HG02678 (cell line): ENCODE measurements around the gene PLEKHA6.
"Not testable (repeated sequence)": the region's sequence is repeated elsewhere in the genome, so short reads cannot be mapped to it uniquely, and the experiment has no call there.

Source experiments
- ATAC-seq: cut with Tn5 transposase; IDR thresholded peaks from one replicate; pipeline ENCODE4 v1.9.1; 2021; ENCODE audit warnings: mild to moderate bottlenecking, moderate library complexity; ENCODE audit not compliant: unreplicated experiment

The PLEKHA6 gene

DNA sequence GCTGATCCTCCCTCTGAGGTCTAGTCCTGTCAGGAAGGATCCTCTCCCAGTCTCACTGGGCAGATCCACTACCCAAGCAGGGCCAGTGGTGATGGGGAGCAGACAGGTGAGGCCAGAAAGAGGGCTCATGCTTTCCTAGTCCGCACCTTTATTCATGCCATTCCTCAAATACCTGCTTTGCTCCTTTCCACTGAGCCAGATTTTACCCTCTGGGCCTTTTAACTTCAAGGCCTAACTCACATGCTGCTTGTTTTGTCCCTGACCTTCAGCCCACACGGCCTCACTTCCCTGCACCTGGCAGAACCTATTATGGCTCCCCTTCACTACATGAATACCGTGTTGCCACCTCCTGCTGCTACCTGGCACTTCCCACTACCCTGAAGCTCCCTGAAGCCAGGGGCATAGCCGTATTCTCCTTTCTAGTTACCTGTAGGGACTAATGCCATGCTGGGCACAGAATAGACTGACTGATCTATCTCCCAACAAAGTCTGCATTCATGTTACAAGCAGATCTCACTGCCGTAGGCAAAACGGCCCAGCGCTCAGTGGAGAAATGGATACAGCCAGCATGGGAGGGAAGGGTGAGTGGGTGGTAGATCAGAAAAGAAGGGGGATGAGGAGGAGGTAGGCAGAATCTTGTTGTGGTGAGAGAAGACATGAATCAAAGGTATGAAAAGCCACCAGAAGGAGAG, 109.8 kb downstream of the PLEKHA6 start:
- ATAC-seq, result no peak

- no peak for ATAC-seq
Measured at GRCh38 chr1:204248954-204249353, 110.8 kb downstream of the PLEKHA6 start.

- no peak for ATAC-seq
Measured at GRCh38 chr1:204246876-204247275, 112.9 kb downstream of the PLEKHA6 start.

GRCh38 chr1:204242920-204243319, 116.8 kb downstream of the PLEKHA6 start:
- ATAC-seq, result no peak

DNA sequence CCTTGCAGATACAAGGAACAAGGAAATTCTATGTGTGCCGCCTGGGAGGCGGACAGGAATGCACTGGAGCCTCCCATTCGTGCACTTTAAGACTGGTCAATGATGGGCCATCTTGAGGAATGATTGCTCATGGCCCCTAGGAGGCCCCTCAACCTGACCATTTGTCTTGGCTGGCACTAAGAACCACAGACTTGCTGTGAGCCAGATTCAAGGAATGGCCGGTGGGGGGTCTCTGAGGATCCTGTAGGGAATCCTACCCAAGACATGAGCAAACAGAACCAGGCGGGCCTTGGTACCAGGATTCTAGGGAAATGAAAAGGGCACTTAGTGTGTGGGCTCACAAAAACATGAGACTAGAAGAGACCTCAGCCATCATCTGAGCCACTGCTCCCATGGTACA, 117.8 kb downstream of the PLEKHA6 start:
- no peak for ATAC-seq

- ATAC-seq, result no peak
Measured at GRCh38 chr1:204241050-204241449, 118.7 kb downstream of the PLEKHA6 start.

GRCh38 chr1:204240233-204240632, 119.5 kb downstream of the PLEKHA6 start:
- no peak for ATAC-seq

DNA sequence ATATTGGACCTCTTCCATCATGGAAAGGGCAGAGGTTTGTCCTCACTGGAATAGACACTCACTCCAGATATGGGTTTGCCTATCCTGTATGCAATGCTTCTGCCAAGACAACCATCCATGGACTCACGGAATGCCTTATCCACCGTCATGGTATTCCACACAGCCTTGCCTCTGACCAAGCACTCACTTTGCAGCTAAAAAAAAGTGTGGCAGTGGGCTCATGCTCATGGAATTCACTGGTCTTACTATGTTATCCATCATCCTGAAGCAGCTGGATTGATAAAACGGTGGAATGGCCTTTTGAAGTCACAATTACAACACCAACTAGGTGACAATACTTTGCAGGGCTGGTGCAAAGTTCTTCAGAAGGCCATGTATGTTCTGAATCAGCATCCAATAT, 120.3 kb downstream of the PLEKHA6 start:
- ATAC-seq, result not testable (repeated sequence)

DNA sequence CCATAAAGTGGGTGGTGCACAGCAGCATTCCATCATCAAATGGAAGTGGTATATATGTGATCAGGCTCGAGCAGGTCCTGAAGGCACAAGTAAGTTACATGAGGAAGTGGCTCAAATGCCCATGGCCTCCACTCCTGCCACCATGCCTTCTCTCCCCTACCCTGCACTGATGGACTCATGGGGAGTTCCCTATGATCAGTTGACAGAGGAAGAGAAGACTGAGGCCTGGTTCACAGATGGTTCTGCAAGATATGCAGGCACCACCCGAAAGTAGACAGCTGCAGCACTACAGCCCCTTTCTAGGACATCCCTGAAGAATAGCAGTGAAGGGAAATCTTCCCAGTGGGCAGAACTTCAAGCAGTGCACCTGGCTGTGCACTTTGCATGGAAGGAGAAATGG, 121.2 kb downstream of the PLEKHA6 start:
- not testable (repeated sequence) for ATAC-seq

DNA sequence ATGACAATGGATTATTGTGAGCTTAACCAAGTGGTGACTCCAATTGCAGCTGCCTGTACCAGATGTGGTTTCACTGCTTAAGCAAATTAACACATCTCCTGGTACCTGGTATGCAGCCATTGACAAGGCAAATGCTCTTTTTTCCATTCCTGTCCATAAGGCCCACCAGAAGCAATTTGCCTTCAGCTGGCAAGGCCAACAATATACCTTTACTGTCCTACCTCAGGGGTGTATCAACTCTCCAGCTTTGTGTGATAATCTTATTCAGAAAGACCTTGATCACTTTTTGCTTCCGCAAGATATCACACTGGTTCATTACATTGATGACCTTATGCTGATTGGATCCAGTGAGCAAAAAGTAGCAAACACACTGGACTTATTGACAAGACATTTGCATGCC, 122.2 kb downstream of the PLEKHA6 start:
- not testable (repeated sequence) for ATAC-seq

DNA sequence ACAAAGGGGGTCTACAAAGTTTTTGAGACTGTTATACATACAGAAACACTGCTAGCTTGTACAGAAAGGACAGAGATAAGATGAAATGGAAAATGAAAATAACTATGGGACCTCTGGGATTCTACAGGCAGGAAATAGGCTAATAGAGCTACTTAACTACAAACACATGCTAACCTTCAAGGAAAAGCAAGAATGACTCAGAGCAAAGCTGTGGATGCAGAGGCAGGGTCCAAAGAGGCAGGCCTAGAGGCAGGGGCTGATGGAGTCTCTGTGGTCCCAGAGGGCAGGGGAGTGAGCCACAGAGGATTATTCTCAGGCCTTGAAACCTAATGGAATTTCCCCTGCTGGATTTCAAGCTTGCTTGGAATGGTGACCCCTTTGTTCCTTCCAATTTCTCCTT, 127.2 kb downstream of the PLEKHA6 start:
- no peak for ATAC-seq

- ATAC-seq, result no peak
Measured at GRCh38 chr1:204230211-204230610, 129.5 kb downstream of the PLEKHA6 start.

- ATAC-seq, result no peak
Measured at GRCh38 chr1:204228896-204229295, 130.8 kb downstream of the PLEKHA6 start.

DNA sequence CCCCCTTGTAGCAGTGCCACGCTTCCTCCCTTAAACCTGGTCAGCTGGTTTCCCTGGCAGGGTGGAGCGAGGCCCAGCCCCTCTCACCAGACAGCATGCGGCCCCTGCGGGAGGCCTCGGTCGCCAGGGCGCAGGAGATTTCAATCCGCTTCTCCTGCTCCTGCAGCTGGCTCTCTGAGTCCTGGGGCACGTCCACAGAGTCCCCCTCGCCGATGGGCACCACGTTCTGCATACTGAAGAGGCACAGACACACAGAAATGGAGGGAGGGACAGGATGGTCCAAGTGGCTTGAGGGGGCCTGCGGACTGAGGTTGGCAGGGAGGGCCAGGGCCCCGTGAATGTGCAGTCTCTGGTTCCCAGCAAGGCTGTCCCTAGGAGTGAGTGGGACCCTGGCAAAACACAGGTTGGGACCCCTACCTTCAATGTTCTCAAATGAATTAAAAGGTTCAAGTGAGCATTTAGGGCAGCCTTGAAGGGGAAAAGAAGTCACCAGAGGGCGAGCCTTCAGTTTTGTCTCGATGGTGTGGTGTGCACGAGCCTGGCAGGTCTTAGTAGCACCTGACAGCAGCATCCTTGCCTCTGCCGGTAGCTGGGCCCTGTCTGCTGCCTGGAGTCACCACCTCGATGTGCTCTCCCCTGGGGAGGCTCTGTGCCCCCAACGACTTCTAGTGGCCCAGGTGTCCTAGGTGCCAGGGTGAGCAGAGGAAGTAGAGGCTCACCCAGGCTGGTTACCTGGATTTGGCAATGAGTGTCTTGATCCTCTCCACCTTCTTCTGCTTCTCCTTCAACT, 131.5 kb downstream of the PLEKHA6 start:
- no peak for ATAC-seq

GRCh38 chr1:204227351-204227750, 132.4 kb downstream of the PLEKHA6 start:
- no peak for ATAC-seq

DNA sequence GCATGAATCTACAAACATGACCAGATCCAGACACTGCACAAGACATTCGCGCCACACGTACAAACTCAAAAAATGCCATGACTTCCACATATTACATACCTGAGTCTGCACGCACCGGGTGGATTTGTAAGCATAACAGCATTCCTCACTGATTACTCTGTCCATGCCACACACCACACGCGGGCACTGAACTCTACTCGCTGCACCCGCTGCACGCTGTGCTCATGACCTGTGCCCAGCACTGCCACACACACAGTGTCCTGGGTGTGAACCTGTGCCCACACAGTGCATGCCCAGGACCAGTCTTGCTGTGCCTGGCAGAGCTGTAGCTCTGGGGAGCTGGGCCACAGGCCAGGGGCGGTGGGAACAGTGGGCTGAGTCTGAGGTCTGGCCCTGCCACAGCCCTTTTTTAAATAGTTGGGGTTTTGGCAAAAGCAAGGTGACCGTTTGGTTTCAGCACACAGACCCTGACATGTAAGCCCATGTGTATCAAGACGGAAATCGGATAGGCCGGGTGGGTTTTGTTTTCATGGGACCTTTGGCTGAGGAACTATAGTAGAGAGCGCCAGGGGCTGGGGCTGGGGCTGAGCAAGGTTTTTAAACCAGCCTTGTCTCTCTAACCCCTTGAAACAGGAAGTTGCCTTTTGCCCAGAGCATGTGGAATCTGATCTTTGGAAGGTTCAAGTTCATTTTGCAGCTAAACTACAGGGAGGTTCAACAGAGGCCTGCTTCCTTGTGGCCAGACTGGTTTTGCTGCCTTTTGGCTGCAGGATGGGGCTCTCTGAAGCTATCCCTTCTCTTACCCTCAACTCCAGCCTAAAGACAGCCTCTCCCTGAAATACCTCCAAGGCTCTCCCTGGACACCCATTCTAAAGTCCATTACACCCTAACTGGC, 133.6 kb downstream of the PLEKHA6 start:
- ATAC-seq, result no peak

- ATAC-seq, result no peak
Measured at GRCh38 chr1:204224655-204225054, 135.1 kb downstream of the PLEKHA6 start.

DNA sequence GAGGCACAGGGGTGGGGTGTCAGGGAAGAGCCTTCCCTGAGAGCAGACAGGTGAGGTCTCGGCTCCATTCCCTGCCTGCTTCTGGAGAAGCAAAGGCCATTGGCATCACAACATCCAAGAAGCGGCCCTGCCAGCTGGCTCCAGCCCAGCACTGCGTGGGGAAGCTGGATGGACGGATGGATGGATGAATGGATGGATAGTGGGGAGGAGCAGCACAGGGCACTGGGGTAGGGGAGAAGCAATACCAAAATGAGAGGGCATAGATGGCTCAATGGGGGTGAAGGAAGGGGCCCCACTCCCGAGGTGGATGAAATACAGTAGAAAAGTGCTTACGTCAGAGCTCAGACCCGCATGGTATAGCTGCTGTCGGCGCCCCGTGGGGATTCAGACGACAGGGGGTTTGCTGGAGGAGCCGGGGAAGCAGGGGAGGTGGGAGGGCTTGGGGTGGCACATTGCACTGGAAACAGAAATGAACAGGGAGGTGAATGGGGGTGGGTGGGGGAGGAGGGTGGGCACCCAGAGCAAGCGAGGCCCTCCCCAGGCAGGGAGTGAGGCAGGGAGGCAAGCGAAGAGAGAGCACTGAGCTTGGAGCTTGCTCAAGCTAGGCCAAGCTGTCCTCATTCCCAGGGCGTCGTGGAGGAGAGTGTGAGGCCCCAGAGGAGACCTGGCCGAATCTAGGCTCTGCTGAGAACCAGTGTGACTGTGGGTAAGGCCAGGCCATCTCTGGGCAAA, 136.4 kb downstream of the PLEKHA6 start:
- ATAC-seq, result no peak

GRCh38 chr1:204222764-204223055, 137.0 kb downstream of the PLEKHA6 start:
- no peak for ATAC-seq

DNA sequence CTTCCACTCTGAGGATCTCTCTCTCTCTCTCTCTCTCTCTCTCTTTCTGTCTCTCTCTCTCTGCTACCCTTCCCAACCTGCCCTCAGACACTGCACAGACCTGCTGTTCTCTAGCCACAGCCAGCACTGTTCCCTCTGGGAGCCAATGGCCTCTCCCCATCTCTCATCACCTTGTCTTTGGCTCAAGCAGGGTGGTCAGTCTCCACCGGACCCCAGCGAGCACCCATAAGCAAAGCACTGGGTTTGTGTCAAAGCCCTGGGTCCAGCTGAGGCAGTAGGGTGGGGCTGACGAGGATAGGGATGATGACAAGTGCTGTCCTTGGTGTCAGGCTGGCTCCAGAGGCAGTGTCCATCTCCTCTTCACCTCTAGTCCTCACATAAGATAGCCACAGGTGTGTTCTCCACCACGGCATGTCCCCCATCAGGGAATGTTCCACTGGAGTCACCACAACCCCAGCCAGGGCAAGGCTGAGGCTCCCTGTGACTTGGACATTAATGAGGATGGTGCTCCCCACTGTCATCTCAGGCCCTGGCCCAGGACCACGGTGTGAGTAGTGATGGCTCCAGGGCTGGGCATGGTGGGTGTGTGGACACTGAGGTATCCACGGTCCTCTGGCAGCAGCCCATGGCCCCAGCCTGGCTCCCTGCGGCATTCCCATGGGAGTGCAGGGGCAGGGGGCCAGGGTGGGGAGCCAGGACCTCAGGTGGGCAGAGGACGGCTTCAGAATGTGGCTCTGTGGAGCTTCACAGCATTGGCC, 137.5 kb downstream of the PLEKHA6 start:
- ATAC-seq, result no peak
